Large intestine (tissue), 12 donors: ENCODE data around the gene SPIN3. TPM values are rescaled to one million over a fixed set of nuclear protein-coding genes. Genes with fewer than 3 reads are reported as not detected.
"Not testable (repeated sequence)": the region's sequence is repeated elsewhere in the genome, so short reads cannot be mapped to it uniquely, and the experiment has no call there.

Experiments used
- DNase-seq, 2 donors: peaks; one replicate each; pipeline versions ENCODE4 v3.0.0 to v3.0.0-alpha.2; 2013
- H3K27ac ChIP-seq: one replicate; pipeline ENCODE4 v1.5.1; 2013; ENCODE audit warnings: low read length
- H3K27me3 ChIP-seq: 2 replicates; pipeline ENCODE4 v1.6.1; 2013; ENCODE audit warnings: low read length; ENCODE audit not compliant: control insufficient read depth, insufficient read depth
- H3K36me3 ChIP-seq: 2 replicates; pipeline ENCODE4 v1.6.1; 2013; ENCODE audit warnings: low read length; ENCODE audit not compliant: control insufficient read depth, insufficient read depth
- H3K4me1 ChIP-seq: one replicate; pipeline ENCODE4 v1.6.1; 2013; ENCODE audit warnings: low read length; ENCODE audit not compliant: control insufficient read depth, insufficient read depth
- H3K4me3 ChIP-seq: one replicate; pipeline ENCODE4 v1.5.1; 2013; ENCODE audit warnings: low read length
- H3K9me3 ChIP-seq: one replicate; pipeline ENCODE4 v1.6.1; 2013; ENCODE audit warnings: mild to moderate bottlenecking, low read depth, low read length, moderate library complexity; ENCODE audit not compliant: control insufficient read depth
- WGBS: methylation state at CpG from one replicate; pipeline ENCODE4 v1.1.5; 2013; ENCODE audit warnings: low lambda C conversion rate; ENCODE audit not compliant: insufficient coverage; 5-methylcytosine and 5-hydroxymethylcytosine counted together
- long read RNA-seq, 11 donors: transcript quantifications; one replicate each; lab custom pipeline, GENCODE V29; 2026
- polyA plus RNA-seq: library from polyadenylated mRNA; unstranded; fragments of 120-200 nt; gene quantifications from one replicate; pipeline ENCODE4 v1.2.1, GENCODE V29; 2013

Gene SPIN3
- polyA plus RNA-seq, result 21.0 TPM
- long read RNA-seq, donor 1, full-length matches to known transcripts, result 3 of 3 reads
- long read RNA-seq, donor 1, partial matches to known transcripts, result 0 of 3 reads
- long read RNA-seq, donor 1, other reads (novel, unspliced or antisense), result 0 of 3 reads
- long read RNA-seq, donor 2, full-length matches to known transcripts, result 3 of 3 reads
- long read RNA-seq, donor 2, partial matches to known transcripts, result 0 of 3 reads
- long read RNA-seq, donor 2, other reads (novel, unspliced or antisense), result 0 of 3 reads
- long read RNA-seq, donor 3, full-length matches to known transcripts, result 8 of 8 reads
- long read RNA-seq, donor 3, partial matches to known transcripts, result 0 of 8 reads
- long read RNA-seq, donor 3, other reads (novel, unspliced or antisense), result 0 of 8 reads
- long read RNA-seq, donor 4, result 0 reads
- long read RNA-seq, donor 5, full-length matches to known transcripts, result 7 of 7 reads
- long read RNA-seq, donor 5, partial matches to known transcripts, result 0 of 7 reads
- long read RNA-seq, donor 5, other reads (novel, unspliced or antisense), result 0 of 7 reads
- long read RNA-seq, donor 6, full-length matches to known transcripts, result 3 of 3 reads
- long read RNA-seq, donor 6, partial matches to known transcripts, result 0 of 3 reads
- long read RNA-seq, donor 6, other reads (novel, unspliced or antisense), result 0 of 3 reads
- long read RNA-seq, donor 7, full-length matches to known transcripts, result 2 of 2 reads
- long read RNA-seq, donor 7, partial matches to known transcripts, result 0 of 2 reads
- long read RNA-seq, donor 7, other reads (novel, unspliced or antisense), result 0 of 2 reads
- long read RNA-seq, donor 8, full-length matches to known transcripts, result 11 of 11 reads
- long read RNA-seq, donor 8, partial matches to known transcripts, result 0 of 11 reads
- long read RNA-seq, donor 8, other reads (novel, unspliced or antisense), result 0 of 11 reads
- long read RNA-seq, donor 9, full-length matches to known transcripts, result 11 of 11 reads
- long read RNA-seq, donor 9, partial matches to known transcripts, result 0 of 11 reads
- long read RNA-seq, donor 9, other reads (novel, unspliced or antisense), result 0 of 11 reads
- long read RNA-seq, donor 10, full-length matches to known transcripts, result 8 of 8 reads
- long read RNA-seq, donor 10, partial matches to known transcripts, result 0 of 8 reads
- long read RNA-seq, donor 10, other reads (novel, unspliced or antisense), result 0 of 8 reads
- long read RNA-seq, donor 11, partial matches to known transcripts, result 0 of 1 reads
- long read RNA-seq, donor 11, other reads (novel, unspliced or antisense), result 0 of 1 reads

DNA sequence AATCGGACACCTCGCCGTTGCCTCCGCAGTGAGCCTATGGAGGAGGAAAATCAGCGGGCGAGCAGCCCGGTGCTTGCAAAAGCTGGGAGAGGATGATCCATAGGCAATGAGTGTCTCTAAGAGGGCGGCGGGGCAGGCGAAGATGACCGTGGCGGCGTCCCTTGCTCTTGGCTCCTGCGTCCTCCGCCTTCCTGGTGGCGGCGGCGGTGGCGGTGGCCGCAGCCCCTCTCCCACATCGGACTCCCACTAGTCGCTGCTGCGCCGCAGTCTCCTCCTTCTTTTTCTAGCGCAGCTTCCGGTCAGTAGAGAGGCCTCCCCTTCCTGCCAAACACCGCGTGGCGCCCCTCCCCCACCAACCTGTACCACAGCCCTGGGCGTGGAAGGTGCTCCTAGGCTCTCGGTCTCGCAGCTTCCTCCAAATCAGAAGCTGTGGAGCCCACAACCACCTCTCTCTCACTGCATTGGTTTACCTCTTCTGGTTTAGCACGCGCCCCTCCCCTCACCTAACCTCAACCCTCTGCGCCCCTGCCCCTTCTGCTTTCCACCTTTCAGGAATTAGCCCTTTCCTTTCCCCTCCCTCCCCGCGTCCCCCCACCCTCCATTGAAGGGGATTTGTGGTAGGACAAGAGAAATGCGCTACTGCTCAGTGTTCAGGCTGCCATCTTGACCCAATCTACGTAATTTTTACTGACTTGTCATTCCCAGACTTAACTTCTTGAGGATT lies at the start of gene SPIN3:
Gene SPIN3, minus strand, starts transcription at position 271 of the 724 bp plus-strand sequence. CDS start 594 bp downstream, outside the sequence.
- peaks cover 8% of the 10 kb centered on the region for H3K36me3 ChIP-seq
- H3K9me3 ChIP-seq, result no peaks in the 10 kb centered on the region
- H3K4me3 ChIP-seq, result peak within 1 kb of the TSS; percentile 68
- peak; percentile 75 to 86 for DNase-seq
- H3K4me1 ChIP-seq, result peaks cover 2% of the 10 kb centered on the region
- peak within 1 kb of the TSS; percentile 75 for H3K27ac ChIP-seq
- WGBS, result no CpG with 5 or more reads among the region's 39 CpGs
- no peaks in the 10 kb centered on the region for H3K27me3 ChIP-seq

GRCh38 chrX:57044245-57044644 lies 48.9 kb upstream of the SPIN3 start:
- Histone ChIP-seq H3K9me3 (no peaks in the 10 kb centered on the region), H3K27ac (no peak overlapping the region), H3K4me3 (no peak overlapping the region), H3K36me3 (no peaks in the 10 kb centered on the region), H3K27me3 (no peaks in the 10 kb centered on the region), H3K4me1 (no peaks in the 10 kb centered on the region)
- no CpG with 5 or more reads among the region's 3 CpGs for WGBS
- no peak for DNase-seq

- DNase-seq, H3K27ac ChIP-seq, H3K27me3 ChIP-seq, H3K9me3 ChIP-seq, H3K4me1 ChIP-seq, H3K36me3 ChIP-seq, H3K4me3 ChIP-seq: not testable (repeated sequence)
- WGBS, result no CpG with 5 or more reads among the region's 7 CpGs
Measured at GRCh38 chrX:57037265-57037664, 41.9 kb upstream of the SPIN3 start.

DNA sequence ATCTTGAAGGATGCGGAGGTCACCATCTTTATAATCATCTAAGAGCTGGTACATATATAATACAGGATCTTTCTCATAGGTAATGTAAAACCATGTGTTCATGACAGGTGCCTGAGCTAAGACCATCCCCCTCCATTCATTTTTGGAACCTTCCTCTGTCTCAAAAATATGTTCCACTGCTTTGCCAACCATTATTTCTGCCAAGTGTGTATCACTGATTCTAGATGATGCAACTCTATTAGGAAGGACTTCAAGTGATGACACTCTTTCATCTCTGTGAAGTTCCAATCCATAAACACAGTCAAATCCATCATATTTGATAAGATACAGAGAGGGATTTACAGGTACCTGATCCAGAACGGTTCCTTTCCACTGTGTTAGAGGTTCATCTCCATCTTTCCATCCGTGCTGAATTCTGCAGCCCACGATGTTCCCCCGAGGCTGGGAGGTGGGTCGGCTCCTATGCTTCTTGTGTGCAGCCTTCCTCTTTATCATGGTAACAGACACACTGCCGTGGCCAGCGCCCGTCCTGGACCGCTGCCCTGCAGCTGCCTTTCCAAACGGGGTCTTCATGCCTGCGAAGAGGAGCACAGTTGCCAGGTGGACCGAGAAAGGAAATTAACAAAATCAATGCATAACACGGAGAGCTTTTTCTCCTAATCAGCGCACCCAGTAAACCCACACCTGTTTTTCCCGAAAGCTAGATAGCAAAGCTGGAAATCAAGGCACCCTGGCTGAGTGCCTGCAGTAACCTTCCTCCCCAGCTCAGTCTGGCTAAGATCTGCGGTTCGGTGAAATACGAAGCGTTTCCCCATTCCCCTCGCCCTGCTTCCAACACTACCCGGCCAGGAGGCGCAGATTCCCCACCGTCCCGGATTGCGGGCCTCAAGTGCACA lies 718 bp downstream of the SPIN3 start:
- Histone ChIP-seq H3K4me3 (peak overlapping the region; percentile 68), H3K36me3 (peaks cover 8% of the 10 kb centered on the region), H3K27ac (peak overlapping the region; percentile 75), H3K27me3 (no peaks in the 10 kb centered on the region), H3K9me3 (no peaks in the 10 kb centered on the region), H3K4me1 (peaks cover 2% of the 10 kb centered on the region)
- DNase-seq, result no peak
- WGBS, result no CpG with 5 or more reads among the region's 26 CpGs

DNA sequence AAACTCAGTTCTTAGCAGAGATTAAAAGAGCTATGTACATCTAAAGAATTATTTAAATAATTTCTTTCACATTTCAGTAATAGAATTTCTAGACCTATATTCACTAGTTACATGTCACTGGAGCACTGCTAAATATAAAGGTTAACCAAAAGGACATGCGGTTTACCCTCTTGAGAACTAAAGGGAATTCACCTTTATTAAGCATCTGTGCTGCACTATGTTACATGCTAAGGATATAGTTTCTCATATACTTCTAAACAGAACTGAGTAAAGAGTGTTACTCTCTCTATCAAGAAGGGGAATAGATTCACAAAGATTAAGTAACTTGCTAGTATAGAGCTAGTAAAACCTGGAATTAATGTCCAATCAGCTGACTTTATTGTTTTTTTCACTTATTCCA lies 7.6 kb downstream of the SPIN3 start:
- no CpG with 5 or more reads among the region's 1 CpG for WGBS
- Histone ChIP-seq H3K4me3 (no peak overlapping the region), H3K27me3 (no peaks in the 10 kb centered on the region), H3K36me3 (peaks cover 13% of the 10 kb centered on the region), H3K9me3 (no peaks in the 10 kb centered on the region), H3K27ac (no peak overlapping the region), H3K4me1 (no peaks in the 10 kb centered on the region)
- no peak for DNase-seq

DNA sequence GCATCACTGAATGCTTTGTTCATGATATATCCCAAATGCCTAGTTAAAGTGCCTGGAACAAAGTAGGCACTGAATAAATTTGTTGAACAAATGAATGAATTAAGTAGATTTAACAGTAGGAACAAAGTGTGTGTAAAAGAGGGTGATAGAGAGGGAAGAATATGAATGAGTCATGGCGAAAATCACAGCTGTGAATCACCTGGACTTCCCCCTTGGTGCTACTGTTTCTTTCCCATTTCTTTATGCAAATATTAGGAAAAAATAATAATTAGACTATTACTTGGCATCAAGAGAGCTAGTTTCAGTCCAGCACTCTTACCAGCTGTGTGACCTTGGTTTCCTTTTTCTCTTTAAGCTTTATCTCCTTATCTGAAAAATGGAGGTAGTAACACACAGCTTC lies 9.2 kb downstream of the SPIN3 start:
- no peaks in the 10 kb centered on the region for H3K4me1 ChIP-seq
- no peak overlapping the region for H3K4me3 ChIP-seq
- no peaks in the 10 kb centered on the region for H3K27me3 ChIP-seq
- H3K36me3 ChIP-seq, result peaks cover 7% of the 10 kb centered on the region
- DNase-seq, result no peak
- H3K9me3 ChIP-seq, result no peaks in the 10 kb centered on the region
- WGBS, result 80% methylated on average over 1 of the region's 1 CpG
- no peak overlapping the region for H3K27ac ChIP-seq

DNA sequence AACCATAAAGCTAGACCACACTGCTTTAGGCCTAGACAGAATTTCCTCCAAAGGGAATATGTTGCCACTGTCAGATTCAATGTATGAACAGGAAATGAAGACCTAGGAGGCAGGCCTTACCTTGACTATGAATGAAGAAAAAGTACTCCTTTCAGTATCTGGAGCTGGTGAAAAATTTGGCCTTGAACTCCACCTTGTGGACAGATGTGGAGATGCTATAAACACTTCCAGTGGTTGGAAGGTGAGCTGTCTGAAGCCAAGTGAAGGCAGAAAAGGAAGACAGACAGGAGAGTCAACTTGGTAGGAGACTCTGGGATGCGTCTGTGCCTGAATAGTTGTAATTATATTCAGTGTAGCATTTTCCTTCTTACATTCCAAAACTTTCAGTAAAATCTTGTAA lies 17.2 kb downstream of the SPIN3 start:
- no peak overlapping the region for H3K27ac ChIP-seq
- no CpG with 5 or more reads among the region's 1 CpG for WGBS
- no peaks in the 10 kb centered on the region for H3K27me3 ChIP-seq
- peaks cover 18% of the 10 kb centered on the region for H3K36me3 ChIP-seq
- H3K9me3 ChIP-seq, result no peaks in the 10 kb centered on the region
- DNase-seq, result peak in 1 of 2 donors; percentile 2
- no peaks in the 10 kb centered on the region for H3K4me1 ChIP-seq
- no peak overlapping the region for H3K4me3 ChIP-seq

- Histone ChIP-seq H3K27me3 (no peaks in the 10 kb centered on the region), H3K36me3 (peaks cover 17% of the 10 kb centered on the region), H3K4me1 (no peaks in the 10 kb centered on the region), H3K9me3 (no peaks in the 10 kb centered on the region), H3K27ac (no peak overlapping the region), H3K4me3 (no peak overlapping the region)
- DNase-seq, result no peak
- no CpG with 5 or more reads among the region's 2 CpGs for WGBS
Measured at GRCh38 chrX:56975611-56976010, 19.7 kb downstream of the SPIN3 start.

GRCh38 chrX:56974408-56974807 lies 20.9 kb downstream of the SPIN3 start:
- Histone ChIP-seq H3K27ac (no peak overlapping the region), H3K9me3 (no peaks in the 10 kb centered on the region), H3K4me3 (no peak overlapping the region), H3K36me3 (peaks cover 17% of the 10 kb centered on the region), H3K4me1 (no peaks in the 10 kb centered on the region), H3K27me3 (no peaks in the 10 kb centered on the region)
- DNase-seq, result no peak
- WGBS, result no CpG with 5 or more reads among the region's 3 CpGs
